Measurements from ENCODE around the gene APP. TPM values are rescaled to one million over a fixed set of nuclear protein-coding genes. Genes with fewer than 3 reads are reported as not detected.

Gene APP
- total RNA-seq, 2 donors from 2014 or later, result 256 to 423 TPM

- no peaks in the 10 kb centered on the region for H3K27me3 ChIP-seq
- no peak overlapping the region for H3K4me3 ChIP-seq
- H3K4me1 ChIP-seq, result no peaks in the 10 kb centered on the region
- 74 to 77% methylated on average over 7 of the region's 7 CpGs for WGBS, 2 donors
- H3K36me3 ChIP-seq (replicated peaks in 1 of 2; ENCODE audit: insufficient read depth in 1 of 2, low read depth in 2 of 2), result no peaks in the 10 kb centered on the region
- no peaks in the 10 kb centered on the region for H3K9me3 ChIP-seq
- intact Hi-C loops (cut with DNase I), result no loop called here
- no peak overlapping the region for H3K27ac ChIP-seq
- ATAC-seq, result no peak
- TF ChIP-seq CTCF (IDR thresholded peaks at IDR 0.05) (no peak), POLR2A (IDR thresholded peaks at IDR 0.05) (no peak)
- DNase-seq, result no peak
Observed at GRCh38 chr21:26099610-26100219, 70.9 kb downstream of the APP start.

GRCh38 chr21:26098772-26099397 lies 71.7 kb downstream of the APP start:
- Histone ChIP-seq H3K4me1 (no peaks in the 10 kb centered on the region), H3K27me3 (no peaks in the 10 kb centered on the region), H3K36me3 (replicated peaks in 1 of 2; ENCODE audit: insufficient read depth in 1 of 2, low read depth in 2 of 2) (no peaks in the 10 kb centered on the region), H3K4me3 (no peak overlapping the region), H3K9me3 (no peaks in the 10 kb centered on the region), H3K27ac (peak overlapping the region in 1 of 4 donors; percentile 11)
- WGBS, 2 donors, result 61 to 68% methylated on average over 4 of the region's 4 CpGs
- no peak for TF ChIP-seq POLR2A (IDR thresholded peaks at IDR 0.05)
- TF ChIP-seq CTCF (IDR thresholded peaks at IDR 0.05), result no peak
- intact Hi-C loops (cut with DNase I), result no loop called here
- ATAC-seq (no peak), DNase-seq (no peak)

GRCh38 chr21:26097475-26097874 lies 73.1 kb downstream of the APP start:
- no peak overlapping the region for H3K4me3 ChIP-seq
- TF ChIP-seq POLR2A (IDR thresholded peaks at IDR 0.05) (no peak), CTCF (IDR thresholded peaks at IDR 0.05) (no peak)
- H3K27ac ChIP-seq, result no peak overlapping the region
- intact Hi-C loops (cut with DNase I), result no loop called here
- DNase-seq, result no peak
- no peak for ATAC-seq
- WGBS, 2 donors, result 96 to 100% methylated on average over 4 of the region's 4 CpGs
- no peaks in the 10 kb centered on the region for H3K36me3 ChIP-seq (replicated peaks in 1 of 2; ENCODE audit: insufficient read depth in 1 of 2, low read depth in 2 of 2)
- no peaks in the 10 kb centered on the region for H3K4me1 ChIP-seq
- no peaks in the 10 kb centered on the region for H3K9me3 ChIP-seq
- no peaks in the 10 kb centered on the region for H3K27me3 ChIP-seq

- TF ChIP-seq CTCF (IDR thresholded peaks at IDR 0.05) (no peak), POLR2A (IDR thresholded peaks at IDR 0.05) (no peak)
- ATAC-seq, result no peak
- Histone ChIP-seq H3K27ac (no peak overlapping the region), H3K4me1 (no peaks in the 10 kb centered on the region), H3K9me3 (no peaks in the 10 kb centered on the region), H3K4me3 (no peak overlapping the region), H3K27me3 (no peaks in the 10 kb centered on the region), H3K36me3 (replicated peaks in 1 of 2; ENCODE audit: insufficient read depth in 1 of 2, low read depth in 2 of 2) (no peaks in the 10 kb centered on the region)
- no peak for DNase-seq
- intact Hi-C loops (cut with DNase I), result no loop called here
- 90 to 93% methylated on average over 13 of the region's 13 CpGs for WGBS, 2 donors
Observed at GRCh38 chr21:26096494-26097371, 73.8 kb downstream of the APP start.
